Left lung (tissue), 10 donors: ENCODE results near the gene GMPPA. TPM values are rescaled to one million over a fixed set of nuclear protein-coding genes. Genes with fewer than 3 reads are reported as not detected.

Experiments used
- ATAC-seq: fragments of 200-7000 bp; cut with Tn5 transposase; one replicate; pipeline ENCODE4 v1.9.1; 2020; ENCODE audit warnings: moderate library complexity
- DNase-seq, 4 donors: peaks; one replicate each; pipeline ENCODE4 v3.0.0-alpha.2; 2013 to 2020
- H3K27ac ChIP-seq, 2 donors: fragments of 200-600 bp; sonication (generic) in 1 of 2; one replicate each; pipeline versions ENCODE4 v1.5.0 to v1.8.0; 2020 to 2021
- H3K27me3 ChIP-seq, 2 donors: fragments of 200-600 bp; sonication (generic) in 1 of 2; one replicate each; pipeline versions ENCODE4 v1.5.0 to v1.8.0; 2020 to 2021
- H3K36me3 ChIP-seq, 2 donors: fragments of 200-600 bp; sonication (generic) in 1 of 2; one replicate each; pipeline versions ENCODE4 v1.5.0 to v1.8.0; 2020 to 2021
- H3K4me1 ChIP-seq, 2 donors: fragments of 200-600 bp; one replicate each; pipeline ENCODE4 v1.8.0; 2021
- H3K4me3 ChIP-seq, 2 donors: fragments of 200-600 bp; sonication (generic) in 1 of 2; one replicate each; pipeline versions ENCODE4 v1.5.0 to v1.8.0; 2020 to 2021; ENCODE audit warnings: mild to moderate bottlenecking in 1 of 2
- H3K9me3 ChIP-seq, 2 donors: fragments of 200-600 bp; sonication (generic) in 1 of 2; one replicate each; pipeline versions ENCODE4 v1.5.0 to v1.8.0; 2020 to 2021
- intact Hi-C, 2 donors: fragments of 100-400 bp; cut with DNase I; formaldehyde crosslinking; loops; one replicate each; pipeline versions ENCODE4 v1.11.2 to v1.14.2; 2022
- polyA plus RNA-seq, 6 donors: library from polyadenylated mRNA; unstranded; fragments of 120-200 nt; gene quantifications; one replicate each; pipeline ENCODE4 v1.2.1, GENCODE V29; 2013; ENCODE audit not compliant: insufficient read length in 6 of 6
- total RNA-seq, 2 donors: library from RNA; stranded (reverse); fragmentation: NEBNext Ultra II Directional; extraction: Animal tissue kit (Norgen Biotek cat#: 25700); gene quantifications; one replicate each; pipeline ENCODE4 v1.2.1, GENCODE V29; 2021
- TF ChIP-seq, protein P1 (sequence below), 2 donors: fragments of 200-600 bp; sonication (generic) in 1 of 2; IDR thresholded peaks; one replicate each; pipeline versions ENCODE4 v1.5.0 to v1.8.0; 2021; ENCODE audit warnings: antibody characterized with exemption in 2 of 2
- donor health status: DM: no; HTN: yes; CAD: no.
- donor health status: DM: no; HTN: no; CAD: no.

Gene GMPPA
- total and polyA plus RNA-seq, 8 donors: 20.6 to 50.1 (median 25.4) TPM

DNA sequence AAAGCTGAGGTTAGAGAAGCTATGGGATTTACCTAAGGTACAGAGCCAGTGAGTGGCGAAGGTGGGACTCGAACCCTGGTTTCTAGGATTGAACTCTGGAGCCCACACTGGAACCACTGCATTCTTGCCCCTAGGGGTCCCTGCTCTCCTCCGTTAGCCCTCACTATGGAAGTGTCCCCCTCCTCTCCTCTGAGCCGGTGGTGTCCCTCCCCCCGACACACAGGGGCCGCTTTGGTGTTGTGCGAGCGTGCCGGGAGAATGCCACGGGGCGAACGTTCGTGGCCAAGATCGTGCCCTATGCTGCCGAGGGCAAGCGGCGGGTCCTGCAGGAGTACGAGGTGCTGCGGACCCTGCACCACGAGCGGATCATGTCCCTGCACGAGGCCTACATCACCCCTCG lies 8.5 kb upstream of the GMPPA start:
- ATAC-seq (no peak), DNase-seq (peak in 1 of 4 donors; percentile 62)
- intact Hi-C loops: no loop called here
- Histone ChIP-seq H3K9me3 (no peaks in the 10 kb centered on the region), H3K27ac (no peak overlapping the region), H3K36me3 (no peaks in the 10 kb centered on the region), H3K27me3 (peaks cover 9 to 98% of the 10 kb centered on the region in 2 donors), H3K4me3 (no peak overlapping the region), H3K4me1 (no peaks in the 10 kb centered on the region)
- TF ChIP-seq, protein P1, sequence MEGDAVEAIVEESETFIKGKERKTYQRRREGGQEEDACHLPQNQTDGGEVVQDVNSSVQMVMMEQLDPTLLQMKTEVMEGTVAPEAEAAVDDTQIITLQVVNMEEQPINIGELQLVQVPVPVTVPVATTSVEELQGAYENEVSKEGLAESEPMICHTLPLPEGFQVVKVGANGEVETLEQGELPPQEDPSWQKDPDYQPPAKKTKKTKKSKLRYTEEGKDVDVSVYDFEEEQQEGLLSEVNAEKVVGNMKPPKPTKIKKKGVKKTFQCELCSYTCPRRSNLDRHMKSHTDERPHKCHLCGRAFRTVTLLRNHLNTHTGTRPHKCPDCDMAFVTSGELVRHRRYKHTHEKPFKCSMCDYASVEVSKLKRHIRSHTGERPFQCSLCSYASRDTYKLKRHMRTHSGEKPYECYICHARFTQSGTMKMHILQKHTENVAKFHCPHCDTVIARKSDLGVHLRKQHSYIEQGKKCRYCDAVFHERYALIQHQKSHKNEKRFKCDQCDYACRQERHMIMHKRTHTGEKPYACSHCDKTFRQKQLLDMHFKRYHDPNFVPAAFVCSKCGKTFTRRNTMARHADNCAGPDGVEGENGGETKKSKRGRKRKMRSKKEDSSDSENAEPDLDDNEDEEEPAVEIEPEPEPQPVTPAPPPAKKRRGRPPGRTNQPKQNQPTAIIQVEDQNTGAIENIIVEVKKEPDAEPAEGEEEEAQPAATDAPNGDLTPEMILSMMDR (IDR thresholded peaks at IDR 0.05): no peak

DNA sequence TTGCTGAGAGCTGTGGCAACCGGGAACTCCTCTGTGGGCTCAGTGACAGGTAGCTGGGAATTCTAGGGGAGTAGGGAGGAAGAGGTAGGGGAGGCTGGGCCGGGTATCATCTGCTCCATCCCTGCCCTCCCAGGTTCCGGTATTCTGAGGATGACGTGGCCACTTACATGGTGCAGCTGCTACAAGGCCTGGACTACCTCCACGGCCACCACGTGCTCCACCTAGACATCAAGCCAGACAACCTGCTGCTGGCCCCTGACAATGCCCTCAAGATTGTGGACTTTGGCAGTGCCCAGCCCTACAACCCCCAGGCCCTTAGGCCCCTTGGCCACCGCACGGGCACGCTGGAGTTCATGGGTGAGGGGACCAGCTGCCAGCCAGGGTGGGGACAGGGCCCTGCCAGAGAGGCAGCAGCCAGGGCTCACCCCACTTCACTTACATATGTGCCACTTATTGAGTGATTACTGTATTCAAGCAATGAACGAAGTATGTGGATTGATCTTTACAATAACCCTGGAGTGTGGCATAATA lies 8.0 kb upstream of the GMPPA start:
- intact Hi-C loops: no loop called here
- H3K4me1 ChIP-seq: no peaks in the 10 kb centered on the region
- TF ChIP-seq, protein P1 (IDR thresholded peaks at IDR 0.05): no peak
- H3K36me3 ChIP-seq: no peaks in the 10 kb centered on the region
- peaks cover 11 to 98% of the 10 kb centered on the region in 2 donors for H3K27me3 ChIP-seq
- H3K9me3 ChIP-seq: no peaks in the 10 kb centered on the region
- no peak overlapping the region for H3K4me3 ChIP-seq
- peak in 1 of 4 donors; percentile 65 for DNase-seq
- ATAC-seq: no peak
- no peak overlapping the region for H3K27ac ChIP-seq

DNA sequence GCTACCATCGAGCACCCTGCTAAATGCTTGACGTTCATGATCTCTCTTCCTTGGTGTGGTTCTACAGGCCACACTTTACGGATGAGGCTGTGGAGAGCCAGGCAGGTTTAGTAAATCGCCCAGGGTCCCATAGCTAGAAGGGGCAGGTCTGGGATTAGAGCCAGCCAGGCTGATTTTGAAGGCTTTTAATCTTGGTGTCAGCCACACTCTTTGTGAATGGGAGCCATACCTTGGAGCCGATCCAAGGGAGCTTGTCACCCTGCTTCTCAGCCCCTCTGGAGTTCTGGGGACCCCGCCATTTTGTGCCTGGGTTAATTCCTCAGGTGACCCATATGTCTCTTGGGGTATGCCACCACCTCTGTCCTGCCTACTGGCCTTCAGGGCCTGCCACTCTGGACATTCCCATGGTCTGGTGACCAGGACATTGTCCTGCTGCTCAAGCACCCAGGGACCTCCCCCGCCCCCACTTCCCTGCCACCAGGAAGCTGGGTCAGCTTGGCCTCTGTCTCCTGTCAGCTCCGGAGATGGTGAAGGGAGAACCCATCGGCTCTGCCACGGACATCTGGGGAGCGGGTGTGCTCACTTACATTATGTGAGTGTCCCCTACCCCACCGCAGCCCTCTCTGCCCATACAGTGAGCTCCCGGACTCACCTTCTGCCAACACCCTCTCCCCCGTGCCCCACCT lies 7.3 kb upstream of the GMPPA start:
- Histone ChIP-seq H3K9me3 (no peaks in the 10 kb centered on the region), H3K36me3 (no peaks in the 10 kb centered on the region), H3K27ac (no peak overlapping the region), H3K4me1 (no peaks in the 10 kb centered on the region), H3K27me3 (peaks cover 13 to 98% of the 10 kb centered on the region in 2 donors), H3K4me3 (no peak overlapping the region)
- TF ChIP-seq, protein P1 (IDR thresholded peaks at IDR 0.05): no peak
- DNase-seq: no peak
- intact Hi-C loops: no loop called here
- no peak for ATAC-seq

DNA sequence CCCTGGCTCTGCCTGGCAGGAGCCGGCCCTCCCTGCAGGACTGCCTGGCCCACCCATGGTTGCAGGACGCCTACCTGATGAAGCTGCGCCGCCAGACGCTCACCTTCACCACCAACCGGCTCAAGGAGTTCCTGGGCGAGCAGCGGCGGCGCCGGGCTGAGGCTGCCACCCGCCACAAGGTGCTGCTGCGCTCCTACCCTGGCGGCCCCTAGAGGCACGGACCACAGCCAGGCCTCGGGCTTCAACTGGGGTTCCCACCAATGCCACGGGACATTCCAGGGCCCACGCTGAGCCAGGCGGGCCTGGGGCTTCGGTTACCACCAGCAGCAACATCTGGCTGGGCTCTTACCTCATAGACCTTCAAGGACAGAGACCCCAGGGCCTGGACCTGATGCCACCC lies 6.1 kb upstream of the GMPPA start:
- H3K4me3 ChIP-seq: no peak overlapping the region
- no peaks in the 10 kb centered on the region for H3K9me3 ChIP-seq
- TF ChIP-seq, protein P1 (IDR thresholded peaks at IDR 0.05): no peak
- peak in 1 of 4 donors; percentile 71 for DNase-seq
- H3K27me3 ChIP-seq: peaks cover 23 to 98% of the 10 kb centered on the region in 2 donors
- H3K4me1 ChIP-seq: peaks cover 9 to 11% of the 10 kb centered on the region in 2 donors
- H3K36me3 ChIP-seq: no peaks in the 10 kb centered on the region
- no peak for ATAC-seq
- intact Hi-C loops: no loop called here
- H3K27ac ChIP-seq: no peak overlapping the region

DNA sequence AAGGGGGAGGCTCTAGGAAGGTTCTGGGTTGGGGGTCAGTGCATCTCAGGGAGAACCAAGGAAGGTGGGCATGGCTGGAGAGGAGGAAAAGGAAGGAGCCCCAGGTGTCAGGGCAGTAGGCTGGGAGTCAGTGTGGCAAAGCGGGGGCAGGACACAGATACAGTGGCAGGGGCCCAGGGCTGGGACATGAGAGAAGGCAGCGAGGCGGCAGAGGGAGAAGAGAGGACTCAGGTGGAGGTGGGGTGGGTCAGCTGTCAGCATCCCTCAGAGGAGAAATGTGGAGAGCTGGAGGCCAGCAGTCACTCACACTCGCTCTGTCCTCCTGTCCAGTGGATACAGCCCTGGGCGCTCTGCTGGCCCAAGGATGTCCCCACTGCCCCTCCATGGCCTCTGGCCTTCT lies 5.6 kb upstream of the GMPPA start:
- intact Hi-C loops: no loop called here
- Histone ChIP-seq H3K36me3 (no peaks in the 10 kb centered on the region), H3K4me1 (peaks cover 11 to 15% of the 10 kb centered on the region in 2 donors), H3K4me3 (no peak overlapping the region), H3K9me3 (no peaks in the 10 kb centered on the region), H3K27me3 (peaks cover 23 to 96% of the 10 kb centered on the region in 2 donors), H3K27ac (no peak overlapping the region)
- TF ChIP-seq, protein P1 (IDR thresholded peaks at IDR 0.05): no peak
- DNase-seq (peak in 1 of 4 donors; percentile 51), ATAC-seq (no peak)
